Neural crest cell (in vitro differentiated cells): ENCODE data around the gene GREB1L. TPM values are rescaled to one million over a fixed set of nuclear protein-coding genes. Genes with fewer than 3 reads are reported as not detected.

Experiments
- DNase-seq: peaks from one replicate; pipeline ENCODE4 v3.0.0; 2021; ENCODE audit warnings: low read depth, mixed read lengths, low spot score
- H3K27ac Mint-ChIP-seq: one replicate; pipeline ENCODE4 v1.8.0; 2021; ENCODE audit warnings: mild to moderate bottlenecking, mixed read lengths; ENCODE audit not compliant: unreplicated experiment
- H3K27me3 Mint-ChIP-seq: 2 replicates; pipeline ENCODE4 v1.8.0; 2021; ENCODE audit warnings: low read depth, mild to moderate bottlenecking, mixed read lengths
- H3K36me3 Mint-ChIP-seq: 2 replicates; pipeline ENCODE4 v1.8.0; 2021; ENCODE audit warnings: low read depth, mild to moderate bottlenecking, mixed read lengths
- H3K4me1 Mint-ChIP-seq: 2 replicates; pipeline ENCODE4 v1.8.0; 2021; ENCODE audit warnings: mixed read lengths
- H3K4me3 Mint-ChIP-seq: one replicate; pipeline ENCODE4 v1.8.0; 2021; ENCODE audit warnings: mild to moderate bottlenecking, mixed read lengths
- H3K9me3 Mint-ChIP-seq: 2 replicates; pipeline ENCODE4 v1.8.0; 2021; ENCODE audit warnings: mixed read lengths
- total RNA-seq: library from RNA; stranded (reverse); gene quantifications from 2 replicates; pipeline ENCODE4 v1.2.1, GENCODE V29; 2021
- TF ChIP-seq, protein P1 (sequence below): fragments of 200-600 bp; sonication (generic); conservative IDR thresholded peaks from 2 replicates; pipeline ENCODE4 v1.5.0; 2021; ENCODE audit warnings: antibody characterized with exemption, mild to moderate bottlenecking

Gene GREB1L
- total RNA-seq, 1 donor from 2014 or later = 80.5 TPM

DNA sequence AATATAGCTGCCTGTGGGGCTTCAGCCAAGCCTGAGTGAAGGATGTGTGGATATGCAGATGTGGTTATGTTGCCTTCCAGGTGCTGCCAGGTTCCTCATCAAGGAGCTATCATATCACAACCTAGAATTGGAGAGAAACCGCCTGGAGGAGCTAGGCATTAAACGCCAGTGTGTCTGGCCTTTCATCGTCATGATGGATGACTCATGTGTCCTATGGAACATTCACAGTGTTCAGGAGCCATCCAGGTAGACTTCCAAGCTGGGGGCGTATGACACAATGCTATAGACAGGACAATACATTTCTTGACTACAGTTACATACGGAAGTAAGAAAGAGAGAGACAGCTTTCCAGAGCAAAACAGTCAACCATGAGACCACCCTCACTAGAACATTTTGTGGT lies 271.7 kb downstream of the GREB1L start:
- H3K4me3 Mint-ChIP-seq = no peak overlapping the region
- H3K36me3 Mint-ChIP-seq = peaks cover 39% of the 10 kb centered on the region
- TF ChIP-seq, protein P1, sequence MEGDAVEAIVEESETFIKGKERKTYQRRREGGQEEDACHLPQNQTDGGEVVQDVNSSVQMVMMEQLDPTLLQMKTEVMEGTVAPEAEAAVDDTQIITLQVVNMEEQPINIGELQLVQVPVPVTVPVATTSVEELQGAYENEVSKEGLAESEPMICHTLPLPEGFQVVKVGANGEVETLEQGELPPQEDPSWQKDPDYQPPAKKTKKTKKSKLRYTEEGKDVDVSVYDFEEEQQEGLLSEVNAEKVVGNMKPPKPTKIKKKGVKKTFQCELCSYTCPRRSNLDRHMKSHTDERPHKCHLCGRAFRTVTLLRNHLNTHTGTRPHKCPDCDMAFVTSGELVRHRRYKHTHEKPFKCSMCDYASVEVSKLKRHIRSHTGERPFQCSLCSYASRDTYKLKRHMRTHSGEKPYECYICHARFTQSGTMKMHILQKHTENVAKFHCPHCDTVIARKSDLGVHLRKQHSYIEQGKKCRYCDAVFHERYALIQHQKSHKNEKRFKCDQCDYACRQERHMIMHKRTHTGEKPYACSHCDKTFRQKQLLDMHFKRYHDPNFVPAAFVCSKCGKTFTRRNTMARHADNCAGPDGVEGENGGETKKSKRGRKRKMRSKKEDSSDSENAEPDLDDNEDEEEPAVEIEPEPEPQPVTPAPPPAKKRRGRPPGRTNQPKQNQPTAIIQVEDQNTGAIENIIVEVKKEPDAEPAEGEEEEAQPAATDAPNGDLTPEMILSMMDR = no peak
- no peaks in the 10 kb centered on the region for H3K27me3 Mint-ChIP-seq
- no peak for DNase-seq
- H3K9me3 Mint-ChIP-seq = peaks cover 2% of the 10 kb centered on the region
- H3K27ac Mint-ChIP-seq = no peak overlapping the region
- H3K4me1 Mint-ChIP-seq = no peaks in the 10 kb centered on the region

DNA sequence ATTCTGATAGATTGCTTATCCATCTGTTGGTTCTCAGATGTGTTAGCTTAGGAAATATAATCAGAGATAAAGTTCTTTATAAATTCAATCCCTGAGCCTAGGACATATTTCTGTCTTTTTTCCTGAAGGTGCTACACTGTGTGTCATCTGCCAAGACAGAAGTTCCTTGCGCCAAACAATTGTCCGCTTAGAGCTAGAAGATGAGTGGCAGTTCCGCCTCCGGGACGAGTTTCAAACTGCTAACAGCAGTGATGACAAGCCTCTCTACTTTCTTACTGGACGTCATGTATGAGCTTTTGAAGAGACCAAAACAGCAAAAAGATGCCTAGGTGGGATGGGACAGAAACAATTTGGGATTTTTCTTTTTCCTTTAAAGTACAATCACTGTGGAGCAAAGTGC lies 280.5 kb downstream of the GREB1L start:
- Mint-ChIP-seq H3K27ac (no peak overlapping the region), H3K4me1 (no peaks in the 10 kb centered on the region), H3K27me3 (no peaks in the 10 kb centered on the region), H3K9me3 (no peaks in the 10 kb centered on the region), H3K4me3 (no peak overlapping the region), H3K36me3 (peaks cover 22% of the 10 kb centered on the region)
- TF ChIP-seq, protein P1 = no peak
- DNase-seq = no peak

DNA sequence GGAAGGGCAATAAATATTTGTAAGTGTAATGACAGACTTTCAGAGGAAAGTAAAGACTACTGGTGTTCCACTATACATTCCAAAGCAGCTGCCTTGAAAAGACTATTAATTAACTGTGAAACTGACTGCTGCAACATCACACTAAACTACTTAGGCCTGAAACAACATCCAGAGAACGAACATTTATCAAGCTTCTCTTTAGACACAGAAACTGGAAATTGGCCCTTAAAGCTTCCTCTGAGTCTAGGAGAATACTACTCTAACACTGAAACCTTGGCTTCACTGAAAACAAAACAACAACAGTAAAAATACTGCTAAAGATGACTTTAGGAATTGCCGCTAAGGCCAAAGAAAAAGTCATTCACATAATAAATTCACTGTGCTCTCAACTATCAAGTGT lies 283.9 kb downstream of the GREB1L start:
- H3K4me1 Mint-ChIP-seq = no peaks in the 10 kb centered on the region
- TF ChIP-seq, protein P1 = no peak
- DNase-seq = no peak
- H3K4me3 Mint-ChIP-seq = no peak overlapping the region
- H3K27ac Mint-ChIP-seq = no peak overlapping the region
- peaks cover 6% of the 10 kb centered on the region for H3K36me3 Mint-ChIP-seq
- H3K27me3 Mint-ChIP-seq = no peaks in the 10 kb centered on the region
- H3K9me3 Mint-ChIP-seq = no peaks in the 10 kb centered on the region

DNA sequence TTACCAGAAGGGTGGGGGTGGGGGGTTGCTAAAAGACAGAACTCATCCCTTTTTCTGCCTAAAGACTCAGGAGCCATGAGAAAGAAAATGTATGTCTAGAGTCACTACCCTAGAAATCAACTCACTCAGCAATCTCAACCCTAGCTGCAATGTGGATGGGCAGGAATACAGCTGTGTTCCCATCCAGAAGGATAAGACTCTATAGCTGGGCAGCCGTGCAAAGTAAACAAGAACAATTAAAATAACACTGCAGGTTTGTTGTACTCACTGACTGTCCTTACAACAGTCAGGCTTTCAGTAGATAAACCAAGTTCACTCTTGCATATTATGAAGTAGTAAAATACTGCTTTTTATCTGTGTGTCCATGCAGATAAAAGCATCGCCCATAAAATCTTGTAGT lies 284.4 kb downstream of the GREB1L start:
- no peak for DNase-seq
- TF ChIP-seq, protein P1 = no peak
- Mint-ChIP-seq H3K27ac (no peak overlapping the region), H3K27me3 (no peaks in the 10 kb centered on the region), H3K9me3 (no peaks in the 10 kb centered on the region), H3K36me3 (peaks cover 6% of the 10 kb centered on the region), H3K4me3 (no peak overlapping the region), H3K4me1 (no peaks in the 10 kb centered on the region)

DNA sequence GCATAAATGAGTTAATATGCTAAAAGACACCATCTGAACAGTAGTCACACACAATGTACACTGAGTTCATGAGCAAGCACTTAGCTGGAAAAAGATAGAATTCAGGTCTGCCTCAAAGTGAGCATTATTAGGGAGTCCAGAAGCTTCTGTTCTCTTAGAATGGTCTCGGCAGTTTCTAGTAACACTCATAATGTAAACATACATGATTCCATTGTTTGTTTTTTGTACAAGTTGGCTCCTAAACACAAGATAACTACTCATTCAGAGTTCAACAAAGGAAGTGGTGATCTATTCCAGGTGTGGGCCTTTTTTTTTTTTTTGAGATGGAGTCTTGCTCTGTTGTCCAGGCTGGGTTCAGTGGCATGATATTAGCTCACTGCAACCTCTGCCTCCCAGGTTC lies 292.3 kb downstream of the GREB1L start:
- H3K4me1 Mint-ChIP-seq = no peaks in the 10 kb centered on the region
- H3K27me3 Mint-ChIP-seq = no peaks in the 10 kb centered on the region
- DNase-seq = no peak
- no peaks in the 10 kb centered on the region for H3K9me3 Mint-ChIP-seq
- no peak overlapping the region for H3K4me3 Mint-ChIP-seq
- H3K36me3 Mint-ChIP-seq = peaks cover 19% of the 10 kb centered on the region
- TF ChIP-seq, protein P1 = no peak
- H3K27ac Mint-ChIP-seq = no peak overlapping the region

DNA sequence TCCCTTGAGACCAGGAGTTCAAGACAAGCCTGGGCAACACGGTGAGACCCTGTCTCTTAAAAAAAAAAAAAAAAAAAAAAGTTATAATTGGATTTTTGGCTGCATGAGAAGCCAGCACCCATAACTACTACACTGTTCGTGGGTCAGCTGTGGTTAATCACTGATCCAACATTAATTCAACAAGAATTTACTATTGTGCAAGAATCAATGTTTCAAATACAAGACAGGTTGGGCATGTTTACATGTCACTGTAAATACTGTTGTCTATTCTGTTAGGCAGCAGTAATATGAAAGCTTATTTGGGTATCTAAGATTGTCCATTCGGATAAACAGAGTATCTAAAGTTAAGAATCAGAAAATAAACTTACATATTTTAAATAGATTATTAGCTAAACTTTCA lies 296.2 kb downstream of the GREB1L start:
- no peak for DNase-seq
- no peak overlapping the region for H3K4me3 Mint-ChIP-seq
- TF ChIP-seq, protein P1 = no peak
- no peaks in the 10 kb centered on the region for H3K9me3 Mint-ChIP-seq
- H3K27me3 Mint-ChIP-seq = no peaks in the 10 kb centered on the region
- no peaks in the 10 kb centered on the region for H3K4me1 Mint-ChIP-seq
- no peak overlapping the region for H3K27ac Mint-ChIP-seq
- peaks cover 15% of the 10 kb centered on the region for H3K36me3 Mint-ChIP-seq
